ENCODE measurements around the gene RGS8.
A peak's percentile ranks its signal among the peaks of the same experiment; 100 is the strongest.
"Not testable (repeated sequence)": the region's sequence is repeated elsewhere in the genome, so short reads cannot be mapped to it uniquely, and the experiment has no call there.

Gene RGS8

DNA sequence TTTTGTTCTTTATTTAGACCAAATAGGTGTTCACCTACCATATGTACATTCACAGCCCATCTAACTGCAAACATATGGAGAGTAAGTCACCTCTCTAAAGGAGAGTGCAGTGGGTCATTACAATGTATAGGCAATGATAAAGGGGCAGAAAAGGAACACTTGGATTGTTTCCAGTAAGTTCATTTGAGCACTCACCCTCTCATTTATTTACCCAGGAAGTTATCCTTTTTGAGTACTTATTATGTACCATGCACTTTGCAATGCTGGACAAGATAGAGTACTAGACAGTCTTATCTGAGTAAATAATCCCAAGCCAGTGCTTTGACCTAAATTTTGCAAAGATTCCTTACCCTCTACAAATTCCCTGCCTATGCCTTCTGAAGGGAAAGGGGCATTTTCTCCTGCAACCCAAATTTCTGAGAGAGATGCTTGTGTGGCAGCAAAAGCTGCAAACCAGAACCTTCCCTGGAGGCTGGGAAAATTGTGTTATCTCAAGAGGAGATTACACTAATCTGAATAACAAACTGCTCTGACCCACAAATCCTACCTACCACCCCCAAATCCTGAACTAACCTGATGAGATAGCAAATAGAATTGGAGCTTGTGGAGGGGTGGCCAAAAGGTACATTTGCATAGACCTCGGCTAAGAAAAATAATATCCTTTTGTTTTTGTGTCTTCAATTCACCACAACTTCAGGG is 18.6 kb upstream of the RGS8 start:
- DNase-seq (ENCODE audit: insufficient read length, low spot score) (no peak), FAIRE-seq (peak; percentile 88)
- TF ChIP-seq, protein P1, sequence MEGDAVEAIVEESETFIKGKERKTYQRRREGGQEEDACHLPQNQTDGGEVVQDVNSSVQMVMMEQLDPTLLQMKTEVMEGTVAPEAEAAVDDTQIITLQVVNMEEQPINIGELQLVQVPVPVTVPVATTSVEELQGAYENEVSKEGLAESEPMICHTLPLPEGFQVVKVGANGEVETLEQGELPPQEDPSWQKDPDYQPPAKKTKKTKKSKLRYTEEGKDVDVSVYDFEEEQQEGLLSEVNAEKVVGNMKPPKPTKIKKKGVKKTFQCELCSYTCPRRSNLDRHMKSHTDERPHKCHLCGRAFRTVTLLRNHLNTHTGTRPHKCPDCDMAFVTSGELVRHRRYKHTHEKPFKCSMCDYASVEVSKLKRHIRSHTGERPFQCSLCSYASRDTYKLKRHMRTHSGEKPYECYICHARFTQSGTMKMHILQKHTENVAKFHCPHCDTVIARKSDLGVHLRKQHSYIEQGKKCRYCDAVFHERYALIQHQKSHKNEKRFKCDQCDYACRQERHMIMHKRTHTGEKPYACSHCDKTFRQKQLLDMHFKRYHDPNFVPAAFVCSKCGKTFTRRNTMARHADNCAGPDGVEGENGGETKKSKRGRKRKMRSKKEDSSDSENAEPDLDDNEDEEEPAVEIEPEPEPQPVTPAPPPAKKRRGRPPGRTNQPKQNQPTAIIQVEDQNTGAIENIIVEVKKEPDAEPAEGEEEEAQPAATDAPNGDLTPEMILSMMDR (IDR thresholded peaks at IDR 0.05; ENCODE audit: insufficient read depth, missing control alignments) = no peak

DNA sequence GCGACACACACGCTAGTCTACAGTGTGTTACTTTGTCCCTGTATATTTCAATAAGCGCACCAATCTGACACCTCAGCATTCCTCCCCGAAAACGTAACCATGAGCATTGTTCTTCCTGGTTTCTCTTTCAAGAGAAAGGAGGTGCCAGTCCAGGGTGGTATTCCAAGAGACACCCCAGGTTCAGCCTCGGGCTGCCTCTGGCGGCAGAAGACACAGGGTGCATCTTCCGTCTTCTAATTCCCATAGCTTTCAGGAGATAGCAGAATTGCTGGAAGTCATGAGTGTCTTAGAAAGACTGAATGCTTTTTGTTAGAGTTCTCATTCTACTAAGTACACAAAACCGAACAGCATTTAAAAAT is 15.9 kb upstream of the RGS8 start:
- TF ChIP-seq, protein P1 (IDR thresholded peaks at IDR 0.05; ENCODE audit: insufficient read depth, missing control alignments) = no peak
- no peak for DNase-seq (ENCODE audit: insufficient read length, low spot score)
- peak; percentile 93 for FAIRE-seq

GRCh38 chr1:182699393-182700350 is 15.3 kb upstream of the RGS8 start:
- TF ChIP-seq, protein P1 (IDR thresholded peaks at IDR 0.05; ENCODE audit: insufficient read depth, missing control alignments) = no peak

DNA sequence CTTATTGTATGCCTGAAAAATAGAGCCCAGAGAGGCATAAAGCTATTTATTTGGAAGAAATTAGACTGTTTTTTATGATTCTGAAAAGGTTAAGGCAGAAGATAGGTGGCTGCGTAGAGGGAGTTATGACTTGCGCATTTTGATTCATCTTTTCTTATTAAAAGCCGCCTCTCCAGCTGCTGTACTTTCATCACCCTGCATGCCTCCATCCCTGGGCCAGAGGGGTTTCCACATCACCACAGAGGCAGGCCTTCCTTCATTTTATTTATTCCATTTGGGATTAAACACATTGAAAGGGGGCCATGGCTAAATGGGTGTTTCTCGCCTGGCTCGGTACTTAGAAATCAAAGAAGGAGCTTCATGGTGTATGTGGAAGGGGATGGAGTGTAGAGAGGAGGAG is 14.6 kb upstream of the RGS8 start:
- TF ChIP-seq, protein P1 (IDR thresholded peaks at IDR 0.05; ENCODE audit: insufficient read depth, missing control alignments) = no peak
- DNase-seq (ENCODE audit: insufficient read length, low spot score) (no peak), FAIRE-seq (no peak)

More at GRCh38 chr1:182699393-182700350, 15.3 kb upstream of the RGS8 start:
- FAIRE-seq (peak; percentile 68), DNase-seq (ENCODE audit: insufficient read length, low spot score) (peak; percentile 68)

GRCh38 chr1:182693139-182693538 is 8.8 kb upstream of the RGS8 start:
- FAIRE-seq = not testable (repeated sequence)

GRCh38 chr1:182690886-182691443 is 6.6 kb upstream of the RGS8 start:
- TF ChIP-seq, protein P1 (IDR thresholded peaks at IDR 0.05; ENCODE audit: insufficient read depth, missing control alignments) = no peak
- FAIRE-seq = no peak

More at GRCh38 chr1:182693139-182693538, 8.8 kb upstream of the RGS8 start:
- DNase-seq (ENCODE audit: insufficient read length, low spot score) = not testable (repeated sequence)

GRCh38 chr1:182688436-182689205 is 4.2 kb upstream of the RGS8 start:
- DNase-seq (ENCODE audit: insufficient read length, low spot score) (no peak), FAIRE-seq (peak; percentile 67)

More at GRCh38 chr1:182690886-182691443, 6.6 kb upstream of the RGS8 start:
- DNase-seq (ENCODE audit: insufficient read length, low spot score) = no peak

More at GRCh38 chr1:182688436-182689205, 4.2 kb upstream of the RGS8 start:
- TF ChIP-seq, protein P1 (IDR thresholded peaks at IDR 0.05; ENCODE audit: insufficient read depth, missing control alignments) = no peak
